ENCODE results near the gene SORBS1.
A peak's percentile ranks its signal among the peaks of the same experiment; 100 is the strongest.

The SORBS1 gene

DNA sequence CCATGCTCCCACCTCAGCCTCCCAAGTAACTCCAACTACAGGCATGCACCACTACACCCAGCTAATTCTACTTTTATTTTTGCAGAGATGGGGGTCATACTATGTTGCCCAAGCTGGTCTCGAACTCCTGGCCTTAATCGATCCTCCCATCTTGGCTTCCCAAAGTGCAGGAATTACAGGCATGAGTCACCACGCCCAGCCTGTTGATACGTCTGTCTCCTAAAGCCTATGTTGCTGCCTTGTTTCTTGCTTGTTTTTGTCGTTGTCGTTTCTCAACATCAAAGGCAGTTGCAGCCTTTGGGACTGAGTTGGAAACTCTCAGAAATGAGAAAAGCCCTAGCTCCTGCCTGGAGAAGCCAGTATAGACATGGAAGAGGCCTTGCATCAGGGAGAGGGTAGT, 49.9 kb downstream of the SORBS1 start:
- DNase-seq: no peak

DNA sequence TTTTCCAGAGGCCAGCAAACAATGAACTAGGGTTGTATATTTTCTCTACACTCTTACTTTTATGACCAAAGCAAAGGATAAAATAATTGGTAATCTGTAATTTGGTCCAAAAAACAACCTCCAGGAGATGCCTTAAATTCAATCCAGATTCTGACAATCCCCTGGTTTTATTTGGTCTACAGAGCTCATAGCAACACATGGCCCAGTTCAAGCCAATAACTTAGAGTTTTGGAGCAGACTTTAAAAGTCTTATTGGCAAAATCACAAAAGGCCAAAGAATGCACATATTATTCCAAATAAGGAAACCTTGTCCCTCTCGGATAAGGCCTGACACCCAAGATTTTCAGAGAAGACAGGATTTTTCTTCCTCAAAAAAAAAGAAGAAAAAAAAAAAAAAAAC, 51.9 kb downstream of the SORBS1 start:
- DNase-seq: no peak

DNA sequence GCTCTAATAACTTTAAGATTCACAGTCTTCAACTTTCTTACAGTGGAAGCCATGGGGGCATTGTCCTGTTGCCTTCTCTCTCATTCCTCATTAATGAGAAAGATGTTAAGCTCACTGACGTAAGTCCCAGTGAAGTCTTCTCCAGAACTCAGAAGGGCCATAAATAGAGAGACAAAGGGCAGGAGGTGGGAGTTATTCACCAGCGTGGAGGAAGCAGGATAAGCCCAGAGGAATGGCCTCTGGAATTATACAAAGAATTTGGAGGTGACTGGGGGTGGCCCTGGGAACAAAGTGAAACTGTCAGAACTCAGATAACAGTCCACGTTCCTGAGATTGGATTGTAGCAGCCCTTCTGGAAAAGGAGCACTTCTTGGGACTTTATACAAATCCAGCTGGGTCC, 52.4 kb downstream of the SORBS1 start:
- no peak for DNase-seq

DNA sequence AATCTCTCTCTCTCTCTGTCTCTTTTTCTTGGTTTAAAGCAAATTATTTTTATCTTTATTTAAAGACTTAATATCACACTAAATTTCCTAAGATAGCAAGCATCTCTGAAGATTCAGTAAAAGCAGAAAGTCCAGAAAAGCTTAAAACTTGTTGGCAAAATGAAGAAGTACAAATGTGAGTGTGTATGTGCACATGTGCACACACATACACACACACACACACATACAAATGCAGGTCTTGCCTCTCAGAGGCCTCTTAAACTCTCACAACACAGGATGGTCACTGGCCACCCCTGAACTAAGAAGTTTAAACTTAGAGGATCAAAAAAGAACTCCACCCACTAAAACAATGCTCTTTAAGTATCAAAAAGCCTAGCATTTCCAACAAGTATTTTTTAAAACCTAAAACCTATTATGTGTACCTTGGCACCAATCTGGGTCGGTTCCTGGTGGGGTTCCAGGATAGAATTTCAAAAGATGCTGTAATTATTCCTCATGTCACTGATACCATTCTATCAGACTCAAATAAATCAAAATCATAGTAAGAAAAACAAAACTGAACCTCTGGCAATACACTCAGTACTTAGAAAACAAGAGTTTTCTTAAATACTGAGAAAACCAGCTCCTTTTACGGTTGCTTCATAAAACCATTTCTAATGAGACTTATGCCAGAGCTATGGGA, 55.0 kb downstream of the SORBS1 start:
- no peak for DNase-seq

DNA sequence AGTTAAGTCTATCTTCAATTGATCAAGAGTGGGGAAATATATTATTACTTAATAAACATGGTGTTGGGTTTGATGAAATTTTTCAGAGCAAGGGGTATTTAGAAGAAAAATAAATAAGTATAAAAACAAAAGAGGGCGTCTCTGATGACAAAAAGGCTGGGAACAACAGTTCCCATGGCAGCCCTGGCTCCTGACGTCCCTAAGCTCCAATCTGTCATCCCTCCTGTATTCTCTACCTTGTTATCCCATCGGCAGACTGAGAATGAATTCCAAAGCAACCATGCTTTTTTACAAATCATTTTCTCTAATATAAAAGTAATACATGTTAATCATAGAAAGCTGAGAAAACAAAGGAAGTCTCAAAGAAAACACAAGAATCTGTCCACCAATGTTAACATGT, 55.5 kb downstream of the SORBS1 start:
- DNase-seq: no peak

DNA sequence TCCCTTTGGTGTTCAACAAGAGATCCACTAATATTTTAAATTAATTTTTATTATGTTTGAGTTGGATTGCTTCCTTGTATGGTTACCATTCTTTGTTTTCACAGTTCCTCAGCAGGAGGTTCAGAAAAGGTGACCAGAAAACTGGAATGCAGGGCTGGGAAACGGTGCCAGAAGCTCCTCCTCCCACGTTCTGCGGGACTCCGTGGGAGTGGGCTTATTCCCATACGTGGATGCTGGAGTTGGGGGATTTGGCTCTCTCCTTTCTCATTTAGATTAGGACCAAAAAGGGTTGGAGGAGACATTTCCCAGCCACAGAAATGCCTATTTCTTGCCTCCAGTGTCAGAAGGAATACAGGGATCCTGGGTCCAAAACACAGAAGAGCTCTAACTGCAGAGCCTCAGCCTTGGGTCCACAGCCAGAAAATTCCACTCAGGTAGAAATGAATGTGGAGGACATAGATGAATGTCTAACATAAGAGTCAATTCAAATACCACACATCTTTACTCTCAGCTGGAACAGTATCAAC, 56.0 kb downstream of the SORBS1 start:
- DNase-seq: no peak

DNA sequence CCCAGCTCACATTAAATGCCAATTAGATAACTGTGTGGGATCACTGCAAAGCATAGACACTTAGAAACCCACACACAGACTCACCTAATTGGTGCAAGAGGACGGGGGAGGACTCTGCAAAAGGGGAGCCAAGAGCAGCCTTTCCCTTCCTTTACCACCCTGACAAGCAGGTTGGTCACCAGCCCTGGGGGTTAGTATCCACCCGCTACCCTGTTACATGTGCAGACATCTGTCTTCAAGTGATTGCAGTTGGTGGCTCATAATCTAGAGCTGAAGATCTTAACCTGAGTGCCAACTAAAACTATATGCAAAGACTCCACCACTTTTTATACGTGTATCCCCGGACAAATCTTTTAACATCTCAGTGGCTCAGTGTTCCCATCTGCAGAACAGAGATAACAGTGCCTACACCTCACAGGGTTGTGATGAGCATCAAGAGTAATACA, 56.9 kb downstream of the SORBS1 start:
- no peak for DNase-seq

DNA sequence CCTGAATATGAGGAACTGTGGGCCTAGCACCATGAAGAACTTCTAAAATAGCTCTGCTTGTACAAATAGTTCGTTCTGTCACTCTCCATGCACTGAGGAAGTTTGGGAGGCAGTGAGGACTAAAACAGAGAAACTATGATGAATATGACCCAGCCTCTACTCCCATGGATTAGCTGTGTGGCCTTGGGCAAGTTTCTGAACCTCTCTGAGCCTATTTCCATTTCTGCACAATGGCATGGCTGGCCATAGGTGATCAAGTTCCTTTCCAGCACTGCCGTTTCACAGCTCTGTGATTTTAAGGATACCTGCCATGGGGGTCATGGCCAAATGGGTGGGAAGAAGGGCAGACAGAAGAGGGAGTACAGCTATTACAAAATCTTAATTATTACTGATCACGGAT, 57.6 kb downstream of the SORBS1 start:
- no peak for DNase-seq

DNA sequence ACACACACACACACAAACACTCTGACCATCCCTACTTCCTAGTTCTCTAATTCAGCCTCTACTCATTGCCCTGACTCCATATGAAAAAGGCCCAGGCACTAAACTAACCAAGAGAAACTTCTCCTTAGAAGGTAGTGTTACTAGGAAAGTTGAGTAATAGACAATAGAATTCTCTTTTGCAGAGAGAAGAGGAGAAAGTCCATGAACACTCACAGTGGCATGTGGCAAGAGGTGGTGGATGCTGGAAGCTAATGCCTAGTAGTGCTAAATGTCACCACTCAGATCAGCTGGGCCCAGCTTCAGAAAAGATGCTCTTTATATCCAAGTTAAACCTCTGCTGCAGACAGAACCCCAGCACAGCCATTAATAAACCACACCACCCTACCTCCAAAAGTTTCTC, 58.2 kb downstream of the SORBS1 start:
- DNase-seq: no peak

DNA sequence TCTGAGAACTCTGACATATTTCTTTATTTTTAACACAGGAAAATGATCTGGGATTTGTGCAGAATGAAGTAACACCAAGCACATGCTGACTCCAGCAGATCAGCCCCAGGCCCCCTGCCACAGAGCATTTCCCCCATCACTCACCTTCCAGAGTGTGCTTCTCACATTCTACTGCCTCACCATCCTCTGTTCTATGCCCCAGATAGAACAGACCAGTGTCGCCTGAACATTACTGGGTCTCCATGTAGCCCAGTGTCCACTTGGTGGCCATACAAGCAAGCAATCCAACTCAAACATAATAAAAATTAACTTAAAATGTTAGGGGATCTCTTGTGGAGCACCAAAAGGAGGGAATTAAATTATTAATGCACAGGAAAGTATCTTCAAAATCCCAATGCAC, 58.8 kb downstream of the SORBS1 start:
- DNase-seq: no peak

DNA sequence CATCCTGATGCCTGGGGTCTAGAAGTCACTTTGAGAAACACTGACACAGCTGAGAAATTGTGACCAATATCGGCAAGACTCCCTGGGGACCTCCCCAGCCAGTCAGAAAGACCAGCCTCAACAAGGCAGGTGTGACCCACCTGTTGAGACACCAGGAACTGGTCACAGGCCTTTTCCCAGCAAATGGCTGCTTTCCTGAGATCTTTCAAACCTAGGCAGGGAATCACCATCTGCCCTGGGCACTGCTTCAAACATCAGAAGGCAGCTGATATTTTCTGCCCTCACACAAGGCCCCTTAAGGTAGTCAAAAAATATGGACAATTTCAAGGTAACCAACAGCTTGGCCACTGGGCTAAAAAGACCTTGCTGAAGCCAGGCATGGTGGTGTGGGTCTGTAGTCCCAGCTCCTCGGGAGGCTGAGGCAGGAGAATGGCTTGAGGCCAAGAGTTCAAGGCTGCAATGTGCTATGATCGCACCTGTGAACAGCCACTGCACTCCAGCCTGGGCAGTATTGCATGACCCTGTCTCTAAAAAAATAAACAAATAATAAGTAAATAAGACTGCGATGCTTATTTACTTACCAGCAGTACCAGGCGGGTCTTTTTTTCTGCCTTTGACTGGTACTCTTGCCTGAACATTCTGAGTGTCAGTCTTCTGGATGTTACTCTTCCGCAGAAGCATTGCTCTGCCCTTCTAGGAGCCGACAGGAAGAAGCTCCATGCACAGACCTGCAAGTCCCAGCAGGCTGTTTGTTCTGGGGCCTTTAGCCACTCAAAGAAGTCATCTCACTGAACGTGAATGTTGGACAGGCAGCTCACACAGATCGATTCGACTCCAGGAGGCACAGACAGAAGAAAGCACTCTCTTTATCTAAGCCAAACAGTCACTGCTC, 59.7 kb downstream of the SORBS1 start:
- DNase-seq: no peak

DNA sequence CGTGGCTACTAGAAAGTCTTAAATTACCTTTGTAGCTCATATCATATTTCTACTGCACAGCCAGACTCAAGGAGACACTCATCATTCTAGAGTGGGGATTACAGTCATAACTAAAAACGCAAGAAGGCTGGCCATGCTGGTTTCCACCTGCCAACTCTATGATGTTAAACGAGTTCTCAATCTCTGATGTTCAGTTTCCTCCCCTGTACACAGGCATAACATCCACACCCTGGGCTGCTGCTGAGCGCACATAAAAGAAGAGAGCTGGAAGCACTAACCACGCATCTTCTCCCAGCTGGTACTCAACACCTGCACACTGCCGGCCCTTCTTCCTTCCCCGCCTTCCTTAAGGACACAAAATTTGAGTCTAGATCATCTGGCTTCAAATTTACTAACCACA, 60.5 kb downstream of the SORBS1 start:
- peak in 1 of 2 experiments; percentile 50 for DNase-seq

DNA sequence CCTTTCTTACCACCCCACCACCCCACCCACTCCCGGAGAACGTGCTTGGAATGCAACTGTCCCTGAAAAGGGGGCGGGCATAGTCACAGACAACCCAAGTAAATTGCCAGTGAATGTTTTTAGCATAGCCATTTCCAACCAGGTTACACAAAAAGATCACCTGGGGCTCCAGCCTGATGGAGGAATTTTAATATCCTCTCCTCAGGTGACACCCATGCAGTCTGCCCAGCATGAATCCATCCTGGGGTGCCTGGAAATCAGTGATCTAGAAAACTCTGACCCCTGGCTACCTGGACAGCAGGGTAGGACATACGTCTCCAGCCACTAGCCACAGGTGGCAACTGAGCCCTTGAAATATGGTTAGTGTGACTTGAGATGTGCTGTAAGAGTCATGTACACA, 61.1 kb downstream of the SORBS1 start:
- DNase-seq: no peak

DNA sequence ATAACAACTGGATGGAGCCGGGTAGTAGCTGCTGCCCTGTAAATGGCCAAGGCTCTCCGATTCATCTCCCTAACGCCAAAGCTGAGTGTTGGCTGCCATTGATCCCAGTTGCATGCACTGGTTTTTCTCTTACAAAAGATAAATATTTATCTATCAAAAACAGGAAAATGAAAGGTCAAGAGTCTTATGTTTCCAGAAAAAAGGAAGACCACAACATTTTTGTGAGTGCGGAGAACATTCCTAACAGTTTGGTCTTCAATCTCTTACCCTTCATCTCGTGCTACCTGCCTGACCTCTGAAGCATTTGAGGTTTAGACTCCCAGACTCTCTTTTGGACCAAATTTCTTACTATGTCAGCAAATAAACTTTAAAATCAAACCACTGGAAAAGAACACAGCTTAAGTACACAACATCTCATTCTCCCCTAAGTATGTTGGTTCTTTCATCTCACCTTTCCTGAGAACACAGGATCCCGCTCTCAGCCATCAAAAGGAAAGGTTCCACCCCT, 61.6 kb downstream of the SORBS1 start:
- DNase-seq: no peak

DNA sequence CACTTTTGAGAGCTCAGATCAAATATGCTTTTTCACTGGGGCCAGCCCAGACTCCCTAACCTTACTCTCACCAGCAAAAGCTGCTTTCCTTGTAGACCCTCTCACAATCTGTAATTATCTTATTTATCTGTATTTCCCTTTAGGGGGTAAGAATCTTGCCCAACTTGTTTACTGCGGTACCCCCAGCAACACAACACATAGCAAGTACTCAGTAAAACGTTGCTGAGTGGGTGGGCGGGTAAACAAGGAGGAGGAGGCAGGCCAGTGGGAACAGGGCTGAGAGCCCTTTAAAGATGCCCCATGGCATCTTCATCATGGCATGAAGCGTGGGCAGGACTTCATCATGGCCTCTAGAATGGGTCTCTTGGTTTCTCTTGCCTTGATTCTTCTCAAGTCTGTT, 64.2 kb downstream of the SORBS1 start:
- no peak for DNase-seq

DNA sequence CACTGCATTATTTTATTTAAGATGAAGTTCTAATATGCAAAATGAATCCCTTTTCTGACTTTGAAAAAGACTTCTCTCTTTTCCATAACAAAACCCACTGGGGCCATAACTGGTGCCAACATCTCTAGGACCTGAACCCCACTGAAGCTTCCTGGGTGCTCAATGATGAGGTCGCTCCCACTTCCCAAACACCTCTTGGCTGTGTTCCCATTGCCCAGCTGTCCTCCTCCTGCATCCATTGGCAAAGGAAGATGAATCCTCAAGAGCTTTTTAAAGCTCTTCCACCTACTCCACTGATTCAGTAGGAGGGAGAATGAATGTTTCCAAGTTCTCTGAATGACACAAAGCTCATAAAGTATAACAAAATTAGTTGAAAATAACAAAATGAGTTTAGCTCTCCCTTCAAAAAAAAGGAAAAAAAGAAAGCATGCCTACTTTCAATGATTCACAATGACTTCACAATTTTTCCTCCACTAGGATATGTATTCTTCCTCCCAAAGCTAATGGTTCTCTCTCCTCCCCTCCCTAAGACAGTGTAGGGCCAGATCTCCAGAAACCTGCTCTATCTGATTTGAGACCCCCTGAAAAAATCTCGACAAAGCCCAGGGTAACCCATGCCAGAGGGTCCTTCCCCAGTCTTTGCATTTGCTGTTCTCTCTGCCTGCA, 64.8 kb downstream of the SORBS1 start:
- no peak for DNase-seq

DNA sequence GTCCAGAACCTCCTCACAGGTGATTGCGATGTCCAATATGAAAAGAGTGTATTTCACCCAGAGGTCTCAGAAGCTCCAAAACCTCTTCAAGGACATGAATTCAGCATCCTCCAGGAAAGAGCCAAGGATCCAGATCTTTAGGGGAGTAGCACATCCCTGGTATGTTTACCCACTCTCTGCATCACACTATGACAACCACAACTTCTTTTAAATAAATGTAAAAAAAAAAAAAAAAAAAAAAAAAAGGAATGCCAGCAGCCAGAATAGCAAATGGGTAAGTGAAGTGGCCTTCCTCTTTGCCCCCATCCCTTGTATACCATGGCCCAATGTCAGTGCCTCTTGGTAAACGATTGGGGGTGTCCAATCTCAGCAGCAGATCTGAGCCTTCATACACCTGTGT, 67.3 kb downstream of the SORBS1 start:
- DNase-seq: no peak

DNA sequence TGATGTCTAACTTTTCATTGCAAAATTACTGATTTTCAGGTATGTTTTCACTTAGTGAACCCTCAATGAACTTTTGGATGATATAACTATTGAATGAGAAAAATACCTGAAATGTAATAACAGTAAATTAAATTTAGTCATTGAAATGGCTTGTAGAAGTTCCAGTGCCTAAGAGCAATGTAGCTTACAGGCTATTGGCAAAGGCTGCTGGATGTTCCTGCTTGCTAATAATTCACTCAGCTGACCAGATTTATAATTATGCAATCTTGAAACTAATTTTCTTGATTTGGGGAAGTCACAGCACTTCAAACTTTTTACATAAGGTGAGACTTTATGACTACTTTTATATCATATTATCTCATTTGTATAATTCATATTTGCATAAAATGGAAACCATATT, 73.2 kb downstream of the SORBS1 start:
- no peak for DNase-seq

DNA sequence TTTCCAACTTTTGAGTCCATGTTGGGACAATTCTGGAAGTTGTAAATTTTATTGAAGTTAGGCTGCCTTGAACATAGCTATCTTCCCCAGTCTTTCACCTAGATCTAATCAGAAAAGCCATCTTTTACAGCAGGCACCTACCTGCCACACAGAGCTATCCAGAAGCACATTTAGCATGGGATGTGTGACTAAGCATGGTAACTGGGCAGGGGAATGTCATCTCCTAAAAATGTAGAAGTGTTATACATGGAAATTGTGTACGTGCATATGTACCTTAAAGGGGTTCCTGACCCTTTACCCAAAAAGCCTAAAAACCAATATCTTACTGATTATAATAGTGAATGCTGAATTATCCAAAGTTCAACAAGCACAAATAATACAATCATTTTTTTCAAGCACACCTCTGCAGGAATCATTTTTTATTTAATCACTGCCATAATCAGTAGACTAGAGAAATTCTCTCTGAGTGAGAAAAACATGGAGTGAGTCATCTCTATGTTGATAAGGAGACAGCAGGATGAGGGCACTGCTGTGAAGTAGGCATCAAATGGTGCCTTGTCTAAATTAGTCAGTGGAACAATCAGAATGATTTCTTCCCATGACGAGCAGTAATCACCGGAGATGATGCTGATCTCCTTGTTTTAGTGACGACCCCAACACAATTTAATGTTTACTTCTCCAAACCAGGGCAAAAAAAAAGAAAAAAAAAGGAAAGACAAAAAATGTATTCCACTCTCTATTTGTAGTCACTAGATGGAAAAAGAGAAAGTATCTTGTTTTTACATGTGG, 75.9 kb downstream of the SORBS1 start:
- no peak for DNase-seq

DNA sequence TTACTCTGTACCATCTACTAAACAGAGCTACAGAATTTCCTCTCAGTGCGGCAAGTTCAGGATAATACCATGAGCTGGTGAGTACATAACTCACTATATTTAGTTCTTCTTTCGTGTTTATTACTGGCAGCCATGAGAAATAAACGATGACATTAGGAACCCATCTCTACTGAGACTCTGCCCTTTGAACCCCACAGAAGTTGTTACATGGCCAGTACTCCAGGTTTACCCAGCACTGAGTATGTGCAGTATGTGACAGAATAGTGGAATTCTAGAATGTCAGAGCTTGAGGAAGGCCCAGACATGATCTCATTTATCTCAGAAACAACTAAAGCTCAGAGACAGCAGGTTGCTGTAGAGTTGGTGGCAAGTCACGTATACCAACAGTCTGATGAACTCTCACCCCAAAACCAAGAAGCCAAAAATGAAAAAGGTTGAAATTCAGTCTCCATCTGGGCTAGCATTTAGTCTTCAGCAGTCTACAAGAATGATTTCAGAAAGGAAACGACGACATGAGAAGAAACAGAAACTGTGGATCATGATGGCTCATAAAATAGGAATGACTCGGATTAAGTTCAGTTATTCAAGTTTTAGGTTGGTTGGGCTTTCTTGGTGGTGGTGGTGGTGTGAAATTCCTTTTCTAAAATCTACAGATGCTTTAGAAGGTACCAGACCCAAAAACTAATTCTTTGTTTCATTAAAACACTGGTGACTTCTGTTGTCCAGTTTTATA, 78.5 kb downstream of the SORBS1 start:
- DNase-seq: no peak

DNA sequence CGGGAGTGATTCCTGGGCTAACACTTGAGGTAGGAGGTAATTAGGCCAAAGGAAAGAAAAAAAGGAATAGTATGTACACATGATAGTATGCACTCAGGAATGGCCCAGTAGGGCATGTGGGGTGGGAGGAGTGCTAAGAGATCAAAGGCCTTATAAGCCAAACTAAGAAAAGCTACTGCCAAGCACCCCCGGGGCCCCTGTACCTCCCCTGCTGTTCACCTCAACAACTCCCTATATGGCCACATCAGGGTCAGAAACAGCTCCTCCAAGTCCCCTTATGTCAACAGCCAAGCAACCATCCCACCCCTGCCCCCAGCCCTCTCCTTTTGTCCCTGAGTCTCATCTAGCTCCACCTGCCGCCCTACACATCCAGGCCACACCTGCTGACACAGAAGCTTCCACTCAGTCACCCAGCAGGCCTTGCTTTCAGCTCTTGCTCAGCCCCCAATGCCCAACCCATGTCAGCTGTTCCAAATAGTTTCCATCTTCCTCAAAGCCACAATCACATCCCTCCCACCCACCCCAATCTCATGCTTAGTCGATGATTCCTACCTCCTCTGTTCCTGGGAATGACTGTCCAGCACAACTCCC, 80.2 kb downstream of the SORBS1 start:
- no peak for DNase-seq

All from NCI-H187 (cell line).